HL-60 (cell line): Measurements from ENCODE around the gene MIPOL1.

Source experiments
- DNase-seq, 2 experiments: peaks; one replicate each; pipeline ENCODE4 v3.0.0-alpha.2; 2010 to 2020; ENCODE audit warnings: low read depth in 1 of 2, low spot score in 1 of 2
- H3K27ac ChIP-seq: fragments of 250-450 bp; sonication (Bioruptor Pico); replicated peaks from 2 replicates; pipeline ENCODE4 v1.5.1; 2020; ENCODE audit warnings: mild to moderate bottlenecking, moderate library complexity
- H3K27me3 ChIP-seq: fragments of 250-450 bp; sonication (Bioruptor Pico); 2 replicates; pipeline ENCODE4 v1.5.1; 2021; ENCODE audit warnings: mild to moderate bottlenecking, moderate library complexity; ENCODE audit not compliant: insufficient read depth, poor library complexity, severe bottlenecking
- H3K4me3 ChIP-seq: replicated peaks from 2 replicates; pipeline ENCODE4 v1.5.1; 2011; ENCODE audit warnings: mild to moderate bottlenecking, control low read depth, low read length; ENCODE audit not compliant: insufficient read depth
- GABPA ChIP-seq: IDR thresholded peaks from 2 replicates; pipeline ENCODE4 v1.6.1; 2012; ENCODE audit warnings: low read depth
- POLR2AphosphoS5 ChIP-seq: IDR thresholded peaks from 2 replicates; pipeline ENCODE4 v1.6.1; 2012; ENCODE audit warnings: low read depth
- SPI1 ChIP-seq: IDR thresholded peaks from 2 replicates; pipeline ENCODE4 v1.6.1; 2012; ENCODE audit warnings: low read depth, mild to moderate bottlenecking, borderline replicate concordance
- TF ChIP-seq, protein P1 (sequence below): IDR thresholded peaks from 2 replicates; pipeline ENCODE4 v1.6.1; 2012; ENCODE audit warnings: low read depth; ENCODE audit not compliant: insufficient replicate concordance
- TF ChIP-seq, protein P2 (sequence below): IDR thresholded peaks from one replicate; pipeline ENCODE4 v1.5.1; 2011; ENCODE audit warnings: low read length, control low read depth, inconsistent platforms; ENCODE audit not compliant: insufficient read depth

Gene MIPOL1

DNA sequence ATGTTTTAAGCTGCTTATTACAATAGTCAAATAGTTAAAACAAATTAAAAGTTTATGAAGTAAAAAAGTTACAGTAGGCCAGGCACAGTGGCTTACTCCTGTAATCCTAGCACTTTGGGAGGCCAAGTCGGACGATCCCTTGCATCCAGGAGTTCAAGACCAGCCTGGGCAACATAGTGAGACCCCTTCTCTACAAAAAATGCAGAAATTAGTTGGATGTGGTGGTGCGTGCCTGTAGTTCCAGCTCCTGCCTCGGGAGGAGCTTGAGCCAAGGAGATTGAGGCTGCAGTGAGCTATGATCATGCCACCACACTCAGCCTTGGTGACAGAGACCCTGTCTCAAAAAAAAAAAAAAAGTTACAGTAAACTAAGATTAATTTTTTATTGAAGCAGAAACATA is 142.6 kb downstream of the MIPOL1 start:
- TF ChIP-seq POLR2AphosphoS5 = no peak
- TF ChIP-seq, protein P1, sequence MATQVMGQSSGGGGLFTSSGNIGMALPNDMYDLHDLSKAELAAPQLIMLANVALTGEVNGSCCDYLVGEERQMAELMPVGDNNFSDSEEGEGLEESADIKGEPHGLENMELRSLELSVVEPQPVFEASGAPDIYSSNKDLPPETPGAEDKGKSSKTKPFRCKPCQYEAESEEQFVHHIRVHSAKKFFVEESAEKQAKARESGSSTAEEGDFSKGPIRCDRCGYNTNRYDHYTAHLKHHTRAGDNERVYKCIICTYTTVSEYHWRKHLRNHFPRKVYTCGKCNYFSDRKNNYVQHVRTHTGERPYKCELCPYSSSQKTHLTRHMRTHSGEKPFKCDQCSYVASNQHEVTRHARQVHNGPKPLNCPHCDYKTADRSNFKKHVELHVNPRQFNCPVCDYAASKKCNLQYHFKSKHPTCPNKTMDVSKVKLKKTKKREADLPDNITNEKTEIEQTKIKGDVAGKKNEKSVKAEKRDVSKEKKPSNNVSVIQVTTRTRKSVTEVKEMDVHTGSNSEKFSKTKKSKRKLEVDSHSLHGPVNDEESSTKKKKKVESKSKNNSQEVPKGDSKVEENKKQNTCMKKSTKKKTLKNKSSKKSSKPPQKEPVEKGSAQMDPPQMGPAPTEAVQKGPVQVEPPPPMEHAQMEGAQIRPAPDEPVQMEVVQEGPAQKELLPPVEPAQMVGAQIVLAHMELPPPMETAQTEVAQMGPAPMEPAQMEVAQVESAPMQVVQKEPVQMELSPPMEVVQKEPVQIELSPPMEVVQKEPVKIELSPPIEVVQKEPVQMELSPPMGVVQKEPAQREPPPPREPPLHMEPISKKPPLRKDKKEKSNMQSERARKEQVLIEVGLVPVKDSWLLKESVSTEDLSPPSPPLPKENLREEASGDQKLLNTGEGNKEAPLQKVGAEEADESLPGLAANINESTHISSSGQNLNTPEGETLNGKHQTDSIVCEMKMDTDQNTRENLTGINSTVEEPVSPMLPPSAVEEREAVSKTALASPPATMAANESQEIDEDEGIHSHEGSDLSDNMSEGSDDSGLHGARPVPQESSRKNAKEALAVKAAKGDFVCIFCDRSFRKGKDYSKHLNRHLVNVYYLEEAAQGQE = no peak
- TF ChIP-seq GABPA = no peak
- TF ChIP-seq, protein P2, sequence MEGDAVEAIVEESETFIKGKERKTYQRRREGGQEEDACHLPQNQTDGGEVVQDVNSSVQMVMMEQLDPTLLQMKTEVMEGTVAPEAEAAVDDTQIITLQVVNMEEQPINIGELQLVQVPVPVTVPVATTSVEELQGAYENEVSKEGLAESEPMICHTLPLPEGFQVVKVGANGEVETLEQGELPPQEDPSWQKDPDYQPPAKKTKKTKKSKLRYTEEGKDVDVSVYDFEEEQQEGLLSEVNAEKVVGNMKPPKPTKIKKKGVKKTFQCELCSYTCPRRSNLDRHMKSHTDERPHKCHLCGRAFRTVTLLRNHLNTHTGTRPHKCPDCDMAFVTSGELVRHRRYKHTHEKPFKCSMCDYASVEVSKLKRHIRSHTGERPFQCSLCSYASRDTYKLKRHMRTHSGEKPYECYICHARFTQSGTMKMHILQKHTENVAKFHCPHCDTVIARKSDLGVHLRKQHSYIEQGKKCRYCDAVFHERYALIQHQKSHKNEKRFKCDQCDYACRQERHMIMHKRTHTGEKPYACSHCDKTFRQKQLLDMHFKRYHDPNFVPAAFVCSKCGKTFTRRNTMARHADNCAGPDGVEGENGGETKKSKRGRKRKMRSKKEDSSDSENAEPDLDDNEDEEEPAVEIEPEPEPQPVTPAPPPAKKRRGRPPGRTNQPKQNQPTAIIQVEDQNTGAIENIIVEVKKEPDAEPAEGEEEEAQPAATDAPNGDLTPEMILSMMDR = no peak
- no peak for TF ChIP-seq SPI1
- Histone ChIP-seq H3K27ac (no peak overlapping the region), H3K4me3 (no peak overlapping the region), H3K27me3 (no peaks in the 10 kb centered on the region)
- DNase-seq = no peak

DNA sequence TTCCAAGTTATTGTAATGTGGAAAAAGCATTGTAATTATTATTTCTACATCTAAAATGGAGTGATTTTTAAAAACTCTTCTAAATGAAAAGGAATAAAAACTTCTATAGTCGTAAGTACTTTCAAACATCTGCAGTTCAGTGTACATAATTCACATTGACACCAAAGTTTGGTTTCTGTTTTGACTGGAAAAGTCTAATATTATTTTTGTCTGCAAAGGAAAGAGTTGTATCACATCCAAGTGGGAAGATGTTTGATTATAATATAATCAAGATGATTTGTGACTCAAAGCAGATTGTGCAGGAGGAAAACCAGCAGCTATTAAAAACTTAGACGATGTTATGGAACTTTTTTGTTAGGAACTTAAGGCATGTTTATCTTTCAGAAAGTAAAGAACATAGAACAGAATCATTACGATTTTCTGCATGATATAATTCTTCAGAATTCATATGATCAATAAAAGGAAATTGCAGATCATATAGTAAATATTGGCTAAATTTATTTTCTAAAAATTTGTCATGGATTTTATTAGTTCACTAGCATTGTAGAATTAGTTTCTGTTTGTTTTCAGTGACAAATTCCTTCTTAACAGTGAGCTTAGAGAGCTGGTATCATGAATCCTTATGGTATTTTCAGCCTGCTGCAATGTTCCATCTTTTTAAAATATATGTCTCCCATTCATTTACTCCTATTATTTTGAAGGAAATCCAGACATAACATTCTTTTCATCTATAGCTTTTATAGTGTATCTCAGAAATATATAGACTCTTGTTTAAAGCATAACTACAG is 145.8 kb downstream of the MIPOL1 start:
- Histone ChIP-seq H3K4me3 (no peak overlapping the region), H3K27ac (no peak overlapping the region), H3K27me3 (no peaks in the 10 kb centered on the region)
- no peak for TF ChIP-seq GABPA
- TF ChIP-seq, protein P1 = no peak
- TF ChIP-seq, protein P2 = no peak
- no peak for DNase-seq

DNA sequence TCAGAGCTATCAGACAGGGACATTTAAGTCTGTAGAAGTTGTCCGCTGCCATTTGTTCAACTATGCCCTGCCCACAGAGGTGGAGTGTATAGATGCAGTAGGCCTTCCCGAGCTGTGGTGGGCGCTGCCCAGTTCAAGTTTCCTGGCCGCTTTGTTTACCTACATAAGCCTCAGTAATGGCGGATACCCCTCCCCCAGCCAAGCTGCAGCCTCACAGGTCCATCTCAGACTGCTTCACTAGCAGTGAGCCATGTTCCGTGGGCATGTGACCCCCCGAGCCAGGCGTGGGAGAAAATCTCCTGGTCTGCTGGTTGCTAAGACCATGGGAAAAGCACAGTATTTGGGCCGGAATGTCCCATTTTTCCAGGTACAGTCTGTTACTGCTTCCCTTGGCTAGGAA is 165.9 kb downstream of the MIPOL1 start:
- no peak overlapping the region for H3K4me3 ChIP-seq
- H3K27me3 ChIP-seq = no peaks in the 10 kb centered on the region
- no peak for DNase-seq
- TF ChIP-seq, protein P2 = no peak
- no peak for TF ChIP-seq GABPA
- TF ChIP-seq, protein P1 = no peak
- TF ChIP-seq SPI1 = no peak
- TF ChIP-seq POLR2AphosphoS5 = no peak
- H3K27ac ChIP-seq = no peak overlapping the region
